GM12875 (cell line): ENCODE results near the gene BBX.
A peak's percentile ranks its signal among the peaks of the same experiment; 100 is the strongest.

ENCODE experiments used
- H3K4me3 ChIP-seq: one replicate; pipeline ENCODE4 v1.5.1; 2011; ENCODE audit warnings: low read depth, low read length, control low read depth
- TF ChIP-seq, protein P1 (sequence below): IDR thresholded peaks from 2 replicates; pipeline ENCODE4 v1.5.1; 2011; ENCODE audit warnings: low read depth, mild to moderate bottlenecking, control low read depth, inconsistent platforms, low read length, moderate library complexity, borderline replicate concordance; ENCODE audit not compliant: insufficient read depth

The BBX gene

DNA sequence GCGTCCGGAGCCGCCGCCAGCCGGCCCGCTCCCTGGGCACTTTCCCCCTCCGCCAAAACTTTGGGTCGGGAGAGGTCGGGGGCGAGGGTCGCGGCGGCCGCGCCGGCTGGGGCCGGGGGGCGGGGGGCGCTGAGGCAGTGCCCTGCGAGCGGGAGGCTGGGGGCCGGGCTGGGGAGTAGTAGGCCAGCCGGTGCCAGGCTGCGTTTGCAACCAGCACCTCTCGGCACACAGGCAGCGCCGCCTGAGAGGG is 452 bp downstream of the BBX start:
- H3K4me3 ChIP-seq = peak overlapping the region; percentile 66
- TF ChIP-seq, protein P1, sequence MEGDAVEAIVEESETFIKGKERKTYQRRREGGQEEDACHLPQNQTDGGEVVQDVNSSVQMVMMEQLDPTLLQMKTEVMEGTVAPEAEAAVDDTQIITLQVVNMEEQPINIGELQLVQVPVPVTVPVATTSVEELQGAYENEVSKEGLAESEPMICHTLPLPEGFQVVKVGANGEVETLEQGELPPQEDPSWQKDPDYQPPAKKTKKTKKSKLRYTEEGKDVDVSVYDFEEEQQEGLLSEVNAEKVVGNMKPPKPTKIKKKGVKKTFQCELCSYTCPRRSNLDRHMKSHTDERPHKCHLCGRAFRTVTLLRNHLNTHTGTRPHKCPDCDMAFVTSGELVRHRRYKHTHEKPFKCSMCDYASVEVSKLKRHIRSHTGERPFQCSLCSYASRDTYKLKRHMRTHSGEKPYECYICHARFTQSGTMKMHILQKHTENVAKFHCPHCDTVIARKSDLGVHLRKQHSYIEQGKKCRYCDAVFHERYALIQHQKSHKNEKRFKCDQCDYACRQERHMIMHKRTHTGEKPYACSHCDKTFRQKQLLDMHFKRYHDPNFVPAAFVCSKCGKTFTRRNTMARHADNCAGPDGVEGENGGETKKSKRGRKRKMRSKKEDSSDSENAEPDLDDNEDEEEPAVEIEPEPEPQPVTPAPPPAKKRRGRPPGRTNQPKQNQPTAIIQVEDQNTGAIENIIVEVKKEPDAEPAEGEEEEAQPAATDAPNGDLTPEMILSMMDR = no peak

DNA sequence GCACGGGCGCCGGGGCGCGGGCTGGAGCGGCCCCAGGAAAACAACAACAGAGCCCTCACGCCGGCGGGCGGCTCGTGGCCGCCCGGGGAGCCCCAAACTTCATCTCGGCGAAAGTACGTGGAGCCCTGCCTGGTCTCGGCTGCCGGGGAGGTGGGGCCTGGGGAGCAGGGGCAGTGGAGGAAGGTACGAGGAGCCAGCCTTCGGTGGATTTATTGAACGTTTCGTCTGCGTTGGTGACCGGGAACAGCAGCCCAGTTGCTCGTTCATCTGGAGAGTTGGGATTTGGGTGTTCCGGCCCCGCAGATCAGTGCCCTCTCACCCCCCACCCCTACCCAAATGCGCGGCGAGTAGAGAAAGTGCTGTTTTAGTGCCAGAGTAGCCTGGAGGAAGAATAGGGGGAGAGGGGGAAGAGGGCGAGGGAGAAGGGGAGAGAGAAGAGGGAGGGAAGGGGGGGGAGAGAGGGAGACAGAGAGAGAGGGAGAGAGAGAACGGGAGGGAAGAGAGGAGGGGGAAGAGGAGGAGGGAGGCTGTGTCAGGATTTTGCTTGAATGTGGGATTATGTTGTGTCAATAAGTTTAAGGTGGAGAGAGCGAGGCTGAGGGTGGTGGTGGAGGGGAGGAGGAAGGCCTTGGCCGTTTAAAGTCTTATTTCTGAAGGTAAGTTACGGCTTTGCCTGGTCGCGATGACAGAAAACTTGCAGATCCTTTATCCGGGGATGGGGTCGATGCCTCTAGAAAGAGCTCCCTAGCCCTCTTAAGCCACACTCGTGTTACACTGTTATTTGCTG is 970 bp downstream of the BBX start:
- TF ChIP-seq, protein P1 = no peak
- peak overlapping the region; percentile 66 for H3K4me3 ChIP-seq

DNA sequence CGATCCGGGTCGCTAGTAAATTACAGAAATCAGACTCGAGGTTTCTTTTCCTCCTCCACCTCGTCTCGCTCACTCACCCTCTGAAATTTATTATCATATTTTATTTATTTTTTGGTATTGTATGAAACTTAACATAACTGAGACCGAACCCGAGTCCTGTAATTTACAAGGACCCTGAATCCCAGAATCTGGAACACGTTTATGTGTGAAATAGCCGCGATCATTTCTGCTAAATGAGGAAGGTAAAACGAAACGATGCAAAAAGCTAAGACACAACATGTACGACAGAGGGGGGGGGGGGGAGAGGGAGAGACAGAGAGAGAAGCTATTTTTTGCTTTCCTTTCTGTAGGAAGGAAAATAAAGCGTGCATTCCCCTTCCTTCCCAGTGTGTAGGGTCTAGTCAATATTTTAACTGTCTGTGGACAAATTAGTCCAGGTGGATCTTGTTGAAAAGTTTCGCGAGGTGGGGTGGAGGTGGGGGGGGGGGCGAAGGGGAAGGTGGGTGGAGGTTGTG is 1.6 kb downstream of the BBX start:
- TF ChIP-seq, protein P1 = no peak
- H3K4me3 ChIP-seq = peak overlapping the region; percentile 66

DNA sequence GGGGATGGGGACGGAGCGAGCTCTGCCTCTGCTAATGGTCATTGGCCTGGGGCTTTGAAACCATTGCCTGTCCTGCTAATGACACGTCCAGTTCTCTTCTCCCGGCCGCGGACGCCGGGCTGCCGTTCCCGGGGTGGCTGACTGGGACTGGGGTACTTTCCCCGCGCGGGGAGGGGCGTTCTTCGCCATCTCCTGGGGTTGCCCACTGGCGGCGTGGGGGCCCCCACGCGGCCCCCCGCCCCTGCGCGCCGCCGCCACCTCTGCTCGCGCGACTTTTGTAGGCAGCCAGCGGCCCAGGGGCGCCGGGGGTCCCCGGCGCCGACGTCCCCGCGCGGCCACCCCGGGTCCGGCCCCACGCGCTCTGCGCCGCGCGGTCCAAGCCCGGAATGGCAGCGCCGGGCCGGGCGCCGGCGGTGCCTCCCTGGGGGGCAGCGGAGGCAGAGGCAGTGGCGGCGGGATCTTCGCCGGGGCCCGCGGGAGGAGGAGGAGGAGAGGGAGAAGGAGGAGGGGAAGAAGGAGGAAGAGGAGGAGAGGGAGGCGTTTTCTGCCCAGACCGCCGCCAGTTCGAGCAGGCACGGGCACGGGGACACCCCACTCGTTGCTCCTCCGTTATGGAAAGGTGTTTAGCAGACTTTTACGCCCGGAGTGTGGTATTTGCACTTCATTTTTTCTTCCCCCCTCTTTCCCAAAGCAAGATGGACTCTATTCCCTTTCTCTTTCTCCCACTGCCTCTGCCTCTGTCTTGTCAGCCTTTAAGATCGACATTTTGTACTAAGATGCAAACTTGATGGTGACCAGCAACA is 2.3 kb downstream of the BBX start:
- TF ChIP-seq, protein P1 = no peak
- H3K4me3 ChIP-seq = peak overlapping the region; percentile 66

DNA sequence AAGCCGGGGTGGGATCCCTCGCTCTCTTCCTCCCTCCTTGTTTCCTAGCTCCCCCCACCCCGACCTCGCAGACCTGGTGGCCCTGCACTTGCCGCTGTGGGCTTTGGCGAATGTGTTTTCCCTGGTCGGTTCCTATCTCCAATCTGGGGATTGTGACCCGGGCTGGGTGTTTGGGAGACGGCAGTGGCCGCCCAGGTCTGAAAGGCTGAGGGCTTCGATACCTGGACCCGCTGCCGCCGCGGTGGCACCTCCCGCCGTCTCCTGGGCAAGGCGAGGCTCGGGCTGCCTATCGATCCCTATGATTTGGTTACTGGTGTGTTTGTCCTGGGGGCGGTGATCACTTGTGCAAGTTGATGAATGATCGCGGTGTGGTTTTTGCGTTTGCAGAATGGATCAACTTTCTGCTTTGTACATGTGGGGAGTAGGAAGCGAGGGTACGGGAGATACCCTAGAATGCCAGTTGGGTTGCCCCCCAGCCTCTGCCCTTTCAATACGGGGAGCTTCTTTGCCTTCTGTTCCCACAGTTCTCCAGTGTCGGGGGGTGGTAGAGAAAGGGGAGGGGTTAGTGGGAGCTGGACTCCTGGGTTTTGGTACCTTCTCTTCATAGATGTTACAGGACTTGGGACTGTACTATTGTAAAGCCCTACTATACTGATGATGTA is 3.0 kb downstream of the BBX start:
- peak overlapping the region; percentile 66 for H3K4me3 ChIP-seq
- TF ChIP-seq, protein P1 = no peak

DNA sequence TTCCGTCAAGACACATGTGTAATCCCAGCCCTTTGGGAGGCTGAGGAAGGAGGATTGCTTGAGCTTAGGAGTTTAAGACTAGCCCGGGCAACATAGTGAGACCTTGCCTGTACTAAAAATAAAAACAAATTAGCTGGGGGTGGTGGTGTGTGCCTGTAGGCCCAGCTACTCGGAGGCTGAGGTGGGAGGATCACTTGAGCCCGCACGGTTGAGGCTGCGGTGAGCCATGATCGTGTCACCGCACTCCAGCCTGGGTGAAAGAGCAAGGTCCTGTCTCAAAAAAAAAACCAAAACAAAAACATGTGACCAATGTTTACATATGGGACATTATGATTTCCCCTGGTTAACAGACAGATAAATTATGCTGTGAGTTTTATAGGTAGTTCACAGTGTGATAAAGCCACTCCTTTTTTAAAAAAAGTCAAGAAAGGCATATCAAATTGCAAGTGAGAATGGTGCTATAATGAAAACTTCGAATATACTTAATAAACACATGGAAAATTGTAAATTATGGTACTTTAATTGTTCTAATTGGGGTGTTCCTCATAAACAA is 9.2 kb downstream of the BBX start:
- H3K4me3 ChIP-seq = no peak overlapping the region
- TF ChIP-seq, protein P1 = no peak
